HG02970 (cell line): ENCODE results near the gene CPNE2.

Experiments
- ATAC-seq: cut with Tn5 transposase; IDR thresholded peaks from one replicate; pipeline ENCODE4 v1.9.1; 2021; ENCODE audit warnings: mild to moderate bottlenecking, moderate library complexity, moderate number of reproducible peaks; ENCODE audit not compliant: unreplicated experiment, low FRiP score

The CPNE2 gene

DNA sequence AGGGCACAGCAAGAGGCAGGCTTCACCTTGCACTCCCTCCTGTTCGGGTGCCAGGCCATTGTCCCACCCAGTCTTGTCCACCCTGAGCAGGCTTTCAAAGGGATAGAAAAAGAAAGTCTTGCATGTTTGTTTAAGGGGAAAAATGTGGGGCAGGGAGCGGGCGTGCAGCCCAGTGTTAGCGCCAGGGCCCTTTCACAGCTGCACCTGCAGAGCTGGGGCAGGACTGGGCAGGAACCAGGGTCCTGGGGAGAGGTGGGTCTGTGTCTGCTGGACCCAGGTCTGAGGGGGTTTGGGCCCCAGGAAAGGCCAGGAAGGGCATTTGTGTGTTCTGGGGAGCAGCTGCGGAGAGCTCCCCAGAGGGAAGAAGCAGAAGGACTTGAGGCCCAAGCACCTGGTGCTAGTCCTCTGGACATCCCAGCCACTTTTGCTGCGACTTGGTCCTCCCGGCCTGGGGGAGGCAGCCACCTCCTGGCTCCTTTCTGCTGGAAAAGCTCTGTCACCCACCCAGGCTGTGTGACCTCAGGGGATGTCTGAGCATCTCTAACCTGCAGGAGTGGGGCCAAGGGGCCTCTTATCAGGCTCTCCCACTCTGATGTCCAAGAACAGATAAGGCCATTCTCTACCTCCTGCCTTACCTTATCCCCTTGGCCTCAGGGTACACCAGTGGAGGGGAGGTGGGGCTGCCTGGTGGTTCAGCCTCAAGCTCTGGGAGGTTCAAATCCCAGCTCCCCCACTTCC, 48.7 kb downstream of the CPNE2 start:
- ATAC-seq = no peak

- ATAC-seq = no peak
Observed at GRCh38 chr16:57141822-57142631, 49.6 kb downstream of the CPNE2 start.

- no peak for ATAC-seq
Observed at GRCh38 chr16:57143149-57143921, 51.0 kb downstream of the CPNE2 start.

GRCh38 chr16:57144027-57144426, 51.6 kb downstream of the CPNE2 start:
- no peak for ATAC-seq

GRCh38 chr16:57145046-57146021, 53.0 kb downstream of the CPNE2 start:
- ATAC-seq = no peak

DNA sequence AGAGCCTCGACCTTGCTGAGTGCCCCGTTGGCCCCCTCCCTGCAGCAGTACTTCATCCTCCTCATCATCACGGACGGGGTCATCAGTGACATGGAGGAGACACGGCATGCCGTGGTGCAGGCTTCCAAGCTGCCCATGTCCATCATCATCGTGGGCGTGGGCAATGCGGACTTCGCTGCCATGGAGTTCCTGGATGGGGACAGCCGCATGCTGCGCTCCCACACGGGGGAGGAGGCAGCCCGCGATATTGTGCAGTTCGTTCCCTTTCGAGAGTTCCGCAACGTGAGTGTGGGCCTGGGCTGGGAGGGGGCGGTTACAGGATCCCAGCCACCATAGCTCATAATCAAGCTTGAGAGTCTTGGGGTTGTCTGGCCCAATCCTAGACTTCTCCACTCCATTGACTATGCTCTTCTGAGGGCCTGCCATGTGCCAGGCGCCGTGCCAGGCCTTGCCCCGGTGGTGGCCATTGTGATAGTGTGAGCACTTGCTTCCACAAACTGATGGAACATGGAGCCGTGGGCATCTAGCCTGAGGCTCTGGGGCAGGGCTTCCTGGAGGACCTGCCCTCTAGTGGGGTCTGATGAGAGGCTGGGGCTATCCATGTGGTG, 53.8 kb downstream of the CPNE2 start:
- no peak for ATAC-seq

GRCh38 chr16:57146735-57147134, 54.4 kb downstream of the CPNE2 start:
- no peak for ATAC-seq

- ATAC-seq = no peak
Observed at GRCh38 chr16:57147381-57148221, 55.2 kb downstream of the CPNE2 start.

GRCh38 chr16:57148481-57148880, 56.1 kb downstream of the CPNE2 start:
- ATAC-seq = no peak

DNA sequence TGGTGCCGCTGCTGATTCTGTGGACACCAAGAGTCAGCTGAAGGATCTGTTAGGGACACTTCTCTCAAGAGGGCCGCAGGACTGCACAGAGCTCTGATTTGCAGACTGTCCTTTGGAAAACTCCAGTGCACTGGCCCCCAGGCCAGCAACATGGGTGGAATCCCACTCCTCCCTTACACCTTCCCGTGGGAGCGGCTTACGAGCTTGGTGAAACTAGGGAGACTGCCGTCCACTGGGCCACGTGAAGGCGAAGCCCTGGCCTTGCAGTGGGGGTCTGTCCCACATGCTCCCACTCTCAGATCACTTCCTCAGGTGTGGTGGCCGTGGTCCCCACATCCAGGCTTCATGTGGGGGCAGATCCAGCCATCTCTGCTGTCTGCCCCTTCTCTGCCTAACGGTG, 57.0 kb downstream of the CPNE2 start:
- no peak for ATAC-seq

DNA sequence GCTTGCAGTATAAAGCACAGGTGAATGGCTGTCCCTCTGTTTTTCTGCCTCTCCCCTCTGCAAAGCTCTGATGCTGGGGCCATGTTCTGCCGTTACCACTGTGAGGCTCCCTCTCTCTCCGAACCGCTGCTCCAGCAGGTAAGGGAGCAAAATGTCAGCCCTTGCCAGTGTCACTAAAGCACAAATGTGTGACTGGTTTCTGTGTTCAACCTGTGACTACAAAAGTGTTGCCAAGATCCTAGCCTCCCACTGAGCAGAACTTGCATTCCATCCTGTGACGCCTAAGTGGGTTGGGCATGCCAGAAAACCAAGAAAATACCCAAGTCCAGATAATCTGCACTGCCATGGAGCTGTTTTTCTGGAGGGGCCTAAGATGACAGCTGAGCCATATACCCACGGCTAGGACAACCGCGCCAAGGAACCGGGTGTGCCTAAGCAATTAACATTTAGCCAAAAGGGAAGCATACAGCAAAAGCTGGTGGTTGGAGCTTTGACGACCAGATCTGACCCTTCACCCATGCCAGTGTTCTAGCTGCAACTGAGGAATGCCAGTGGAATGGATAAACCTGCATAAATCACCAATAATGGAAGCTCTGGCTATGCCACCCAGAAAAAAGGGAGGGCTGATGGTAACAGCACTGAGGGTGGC, 58.4 kb downstream of the CPNE2 start:
- ATAC-seq = no peak

DNA sequence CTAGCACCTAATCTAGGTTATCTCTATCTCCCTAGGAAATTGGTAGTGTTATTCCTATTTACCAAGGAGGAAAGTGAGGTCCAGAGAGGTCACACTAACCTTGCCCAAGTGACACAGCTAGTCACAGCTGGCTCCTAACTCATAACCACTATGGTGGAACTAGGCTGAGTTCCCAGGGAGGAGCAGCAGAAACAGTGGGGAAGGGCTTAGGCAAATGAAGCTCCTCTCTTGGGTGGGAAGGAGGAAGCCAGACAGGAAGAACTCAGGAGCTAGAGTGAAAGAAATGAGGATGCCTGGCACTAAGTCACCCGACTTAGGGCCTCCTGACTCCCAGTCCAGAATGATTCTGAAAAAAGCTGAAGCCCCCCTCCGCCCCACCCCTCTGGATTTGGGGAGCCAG, 59.0 kb downstream of the CPNE2 start:
- ATAC-seq = no peak

DNA sequence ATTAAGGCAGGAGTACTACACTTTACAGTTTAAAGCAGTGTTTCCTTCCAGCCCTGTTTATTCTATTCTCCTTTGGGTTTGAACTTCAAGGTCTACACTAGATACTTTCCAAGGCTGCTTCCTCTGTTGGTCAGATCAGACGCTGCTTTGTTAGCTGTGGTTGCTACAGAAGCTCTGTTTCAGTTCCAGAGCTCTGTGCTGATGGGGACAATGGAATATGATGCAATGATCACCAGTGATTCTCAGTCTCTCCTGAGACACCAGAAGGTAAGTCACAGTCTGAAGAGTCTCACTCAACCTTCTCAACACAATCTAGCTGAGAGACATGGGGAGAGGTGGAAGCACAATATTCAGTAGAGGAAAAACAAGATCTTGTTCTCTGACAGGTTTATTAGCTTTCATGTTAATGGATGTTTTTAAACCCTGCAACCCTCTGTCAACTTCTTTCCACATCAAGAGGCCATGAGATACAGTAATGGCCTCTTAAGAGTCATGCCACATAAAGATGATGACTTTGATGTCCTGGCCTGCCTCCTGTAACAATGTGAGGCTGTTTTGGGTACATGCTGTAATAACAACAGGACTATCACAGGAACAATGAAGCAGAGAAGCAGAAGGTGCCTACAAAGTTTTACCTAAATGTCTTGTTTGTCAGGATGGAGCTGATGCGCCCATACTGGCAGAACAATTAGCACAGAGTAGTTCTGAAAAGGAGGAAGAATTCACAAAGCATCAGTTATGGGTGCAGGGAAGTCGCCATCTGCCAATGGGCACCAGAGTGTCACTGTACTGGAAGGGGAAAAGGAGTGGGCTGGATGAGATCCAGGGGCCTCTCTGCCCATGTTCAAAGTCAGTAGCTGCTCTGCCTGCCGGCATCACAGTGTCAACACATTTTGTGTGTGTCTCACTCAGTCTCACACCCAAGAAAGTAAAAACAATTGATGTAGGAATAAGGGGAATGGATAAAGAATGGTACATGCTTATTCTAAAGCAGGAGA, 60.0 kb downstream of the CPNE2 start:
- no peak for ATAC-seq

DNA sequence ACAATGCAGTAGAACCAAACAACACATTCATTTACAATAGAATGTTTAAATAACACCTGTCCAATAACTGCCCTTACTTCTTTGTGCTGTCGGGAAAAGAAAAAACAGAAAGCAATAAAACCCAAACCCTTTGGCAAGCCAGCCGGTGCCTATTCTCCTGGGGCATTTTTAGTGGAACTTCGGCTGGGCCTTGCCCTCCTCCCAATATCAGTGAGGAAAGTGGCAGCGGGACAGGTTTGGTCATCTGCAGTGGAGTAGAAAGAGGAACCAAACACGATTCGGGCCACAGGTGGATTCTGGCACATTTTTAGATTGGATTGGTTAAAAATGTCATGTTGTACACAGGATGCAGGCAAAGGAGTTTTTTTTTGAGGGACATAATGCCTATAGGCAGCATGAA, 61.5 kb downstream of the CPNE2 start:
- ATAC-seq = no peak

GRCh38 chr16:57155702-57156350, 63.4 kb downstream of the CPNE2 start:
- no peak for ATAC-seq

DNA sequence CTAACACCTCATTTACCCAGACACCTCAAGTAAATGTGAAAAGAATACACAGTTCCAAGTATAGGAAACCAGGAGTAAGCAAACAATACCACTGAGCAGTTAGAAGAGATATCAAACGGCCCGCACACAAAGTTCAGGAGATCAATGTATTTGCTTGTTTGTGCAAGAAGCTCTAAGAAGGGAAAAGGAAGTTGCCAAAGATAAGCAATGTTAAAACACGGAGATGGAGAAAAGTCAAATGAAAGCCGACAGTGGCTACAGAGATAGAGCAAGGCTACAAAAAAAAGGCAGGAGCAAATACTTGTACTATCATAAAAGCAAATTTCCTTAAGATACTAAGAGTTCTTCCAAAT, 63.9 kb downstream of the CPNE2 start:
- ATAC-seq = no peak

GRCh38 chr16:57157533-57157932, 65.2 kb downstream of the CPNE2 start:
- no peak for ATAC-seq
